Measurements from ENCODE around the gene HDX.

Gene HDX

DNA sequence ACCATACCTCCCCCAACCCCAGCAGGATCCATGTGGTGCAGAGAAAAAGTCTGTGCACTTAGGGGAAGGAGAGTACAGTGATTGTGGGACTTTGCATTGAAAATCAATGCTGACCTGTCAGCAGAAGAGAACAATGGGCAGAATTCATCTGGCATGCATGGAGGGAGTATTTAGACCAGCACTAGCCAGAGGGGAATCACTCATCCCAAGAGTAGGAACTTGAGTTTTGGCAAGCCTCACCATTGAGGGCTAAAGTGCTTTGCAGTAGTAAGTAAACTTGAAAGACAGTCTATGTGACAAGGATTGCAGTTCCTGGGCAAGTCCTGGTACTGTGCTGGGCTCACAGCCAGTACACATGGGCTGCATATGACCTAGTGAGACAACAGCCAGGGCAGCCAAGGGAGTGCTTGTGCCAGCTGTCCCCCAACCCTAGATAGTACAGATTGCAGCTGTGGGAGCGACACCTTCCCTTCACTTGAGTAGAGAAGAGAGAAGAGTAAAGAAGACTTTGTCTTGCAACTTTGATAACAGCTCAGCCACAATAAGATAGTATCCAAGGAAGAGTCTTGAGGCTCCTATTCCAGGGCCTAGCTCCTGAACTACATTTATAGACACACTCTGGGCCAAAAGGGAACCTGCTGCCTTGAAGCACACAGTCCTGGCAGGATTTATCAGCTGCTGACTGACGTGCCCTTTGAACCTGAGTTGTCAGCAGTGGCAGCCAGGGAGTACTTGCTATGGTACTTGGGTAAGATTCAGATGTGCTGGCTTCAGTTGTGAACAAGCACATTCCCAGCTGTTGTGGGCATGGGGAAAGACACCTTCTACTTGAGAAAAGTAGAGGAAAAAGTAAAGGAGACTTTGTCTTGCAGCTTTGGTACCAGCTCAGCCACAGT is 48.7 kb downstream of the HDX start:
- in situ Hi-C loops (cut with HindIII; ENCODE audit: low pct_ligation_motif_present, low sequenced_read_pairs), result no loop called here
- TF ChIP-seq, protein P1, sequence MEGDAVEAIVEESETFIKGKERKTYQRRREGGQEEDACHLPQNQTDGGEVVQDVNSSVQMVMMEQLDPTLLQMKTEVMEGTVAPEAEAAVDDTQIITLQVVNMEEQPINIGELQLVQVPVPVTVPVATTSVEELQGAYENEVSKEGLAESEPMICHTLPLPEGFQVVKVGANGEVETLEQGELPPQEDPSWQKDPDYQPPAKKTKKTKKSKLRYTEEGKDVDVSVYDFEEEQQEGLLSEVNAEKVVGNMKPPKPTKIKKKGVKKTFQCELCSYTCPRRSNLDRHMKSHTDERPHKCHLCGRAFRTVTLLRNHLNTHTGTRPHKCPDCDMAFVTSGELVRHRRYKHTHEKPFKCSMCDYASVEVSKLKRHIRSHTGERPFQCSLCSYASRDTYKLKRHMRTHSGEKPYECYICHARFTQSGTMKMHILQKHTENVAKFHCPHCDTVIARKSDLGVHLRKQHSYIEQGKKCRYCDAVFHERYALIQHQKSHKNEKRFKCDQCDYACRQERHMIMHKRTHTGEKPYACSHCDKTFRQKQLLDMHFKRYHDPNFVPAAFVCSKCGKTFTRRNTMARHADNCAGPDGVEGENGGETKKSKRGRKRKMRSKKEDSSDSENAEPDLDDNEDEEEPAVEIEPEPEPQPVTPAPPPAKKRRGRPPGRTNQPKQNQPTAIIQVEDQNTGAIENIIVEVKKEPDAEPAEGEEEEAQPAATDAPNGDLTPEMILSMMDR (IDR thresholded peaks at IDR 0.05; ENCODE audit: low read depth, low read length, missing control alignments), result no peak
- DNase-seq, result no peak

DNA sequence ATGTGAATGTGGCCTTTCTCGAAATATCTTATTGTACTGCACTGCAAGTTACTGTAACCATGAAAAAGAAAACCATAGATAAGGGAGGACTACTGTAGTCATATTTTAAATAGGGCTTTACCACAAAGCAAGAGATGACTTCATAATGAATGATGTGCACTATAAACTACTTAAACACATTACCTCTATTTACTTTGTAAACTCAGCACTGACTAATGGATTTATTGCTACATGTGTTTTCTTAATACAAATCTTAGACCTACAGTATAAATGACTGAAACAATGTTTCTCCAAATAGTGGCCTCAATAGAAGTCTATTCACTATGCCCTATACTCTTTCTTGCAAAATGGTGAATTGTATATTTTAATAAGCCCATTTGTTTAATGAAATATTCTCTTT is 61.1 kb downstream of the HDX start:
- Histone ChIP-seq H3K27ac (no peak overlapping the region), H3K27me3 (replicated peaks) (no peaks in the 10 kb centered on the region), H3K36me3 (replicated peaks) (no peaks in the 10 kb centered on the region), H3K4me3 (ENCODE audit: low read depth, low read length) (no peak overlapping the region)
- DNase-seq, result no peak
- in situ Hi-C loops (cut with HindIII; ENCODE audit: low pct_ligation_motif_present, low sequenced_read_pairs), result no loop called here
- TF ChIP-seq, protein P1 (IDR thresholded peaks at IDR 0.05; ENCODE audit: low read depth, low read length, missing control alignments), result no peak

More for the DNA sequence above, 48.7 kb downstream of the HDX start:
- Histone ChIP-seq H3K27me3 (replicated peaks) (no peaks in the 10 kb centered on the region), H3K4me3 (ENCODE audit: low read depth, low read length) (no peak overlapping the region), H3K36me3 (replicated peaks) (no peaks in the 10 kb centered on the region), H3K27ac (no peak overlapping the region)

DNA sequence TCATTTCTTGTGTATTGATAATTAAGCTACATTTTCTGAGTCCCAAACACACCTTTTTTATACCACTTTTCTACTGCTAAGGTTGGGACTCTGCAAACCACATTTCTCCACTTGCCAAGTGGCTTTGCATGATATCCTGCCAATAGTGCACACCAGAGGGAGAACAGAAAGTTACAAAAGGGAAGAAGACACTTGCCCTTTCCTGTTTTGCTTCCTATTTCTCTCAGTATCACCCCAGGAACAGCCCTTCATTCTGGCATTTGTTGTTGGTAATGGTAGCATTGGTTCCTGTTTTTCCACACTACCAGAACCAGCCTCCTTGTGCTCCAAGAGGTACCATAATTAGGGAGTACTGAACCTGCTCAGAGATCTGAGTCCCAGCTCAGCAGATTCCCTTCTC is 87.1 kb downstream of the HDX start:
- TF ChIP-seq, protein P1 (IDR thresholded peaks at IDR 0.05; ENCODE audit: low read depth, low read length, missing control alignments), result no peak
- Histone ChIP-seq H3K4me3 (ENCODE audit: low read depth, low read length) (no peak overlapping the region), H3K36me3 (replicated peaks) (no peaks in the 10 kb centered on the region), H3K27ac (no peak overlapping the region), H3K27me3 (replicated peaks) (no peaks in the 10 kb centered on the region)
- in situ Hi-C loops (cut with HindIII; ENCODE audit: low pct_ligation_motif_present, low sequenced_read_pairs), result no loop called here
- DNase-seq, result no peak

DNA sequence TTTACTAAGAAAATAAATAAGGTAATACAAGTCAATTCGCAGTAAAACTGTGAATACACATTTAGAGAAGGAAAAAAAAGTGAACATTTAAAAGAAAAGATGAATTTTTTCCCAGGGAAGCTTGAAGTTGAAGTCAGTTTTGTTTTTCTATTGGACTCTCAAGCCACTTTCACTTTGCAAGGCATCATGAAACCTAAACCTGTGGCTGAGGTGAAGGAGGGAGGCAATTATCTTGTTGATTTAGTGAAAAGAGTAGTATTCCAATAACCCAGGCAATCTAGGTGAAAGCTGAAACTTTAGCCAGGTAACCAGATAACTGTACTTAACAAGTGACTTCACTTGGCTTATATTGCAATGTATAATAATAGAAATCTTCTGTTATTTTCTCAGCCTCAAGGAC is 138.6 kb downstream of the HDX start:
- TF ChIP-seq, protein P1 (IDR thresholded peaks at IDR 0.05; ENCODE audit: low read depth, low read length, missing control alignments), result no peak
- H3K36me3 ChIP-seq (replicated peaks), result no peaks in the 10 kb centered on the region
- in situ Hi-C loops (cut with HindIII; ENCODE audit: low pct_ligation_motif_present, low sequenced_read_pairs), result no loop called here
- DNase-seq, result no peak
- no peak overlapping the region for H3K27ac ChIP-seq
- no peak overlapping the region for H3K4me3 ChIP-seq (ENCODE audit: low read depth, low read length)
- no peaks in the 10 kb centered on the region for H3K27me3 ChIP-seq (replicated peaks)

DNA sequence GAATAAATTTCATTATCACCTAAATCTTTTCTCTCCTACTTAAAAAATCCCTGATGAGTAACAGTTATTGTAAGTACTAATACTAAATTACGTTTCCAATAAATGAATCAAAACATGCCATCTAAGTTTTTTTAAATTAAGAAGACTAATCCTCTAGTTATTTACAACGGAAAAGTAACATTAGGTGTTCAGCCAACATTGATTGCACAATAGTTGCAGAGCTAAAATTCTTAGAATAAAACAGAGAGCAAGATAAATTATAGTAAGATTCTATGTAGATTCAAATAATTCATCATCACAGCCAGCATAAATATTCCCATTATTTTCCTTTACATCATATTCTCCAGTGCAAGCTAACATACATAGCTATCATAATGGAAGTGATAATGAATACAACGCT is 139.2 kb downstream of the HDX start:
- H3K27me3 ChIP-seq (replicated peaks), result no peaks in the 10 kb centered on the region
- in situ Hi-C loops (cut with HindIII; ENCODE audit: low pct_ligation_motif_present, low sequenced_read_pairs), result no loop called here
- DNase-seq, result no peak
- no peak overlapping the region for H3K4me3 ChIP-seq (ENCODE audit: low read depth, low read length)
- no peak overlapping the region for H3K27ac ChIP-seq
- no peaks in the 10 kb centered on the region for H3K36me3 ChIP-seq (replicated peaks)
- TF ChIP-seq, protein P1 (IDR thresholded peaks at IDR 0.05; ENCODE audit: low read depth, low read length, missing control alignments), result no peak
